Progenitor cell of endocrine pancreas (in vitro differentiated cells): ENCODE measurements around the gene STK39. TPM values are rescaled to one million over a fixed set of nuclear protein-coding genes. Genes with fewer than 3 reads are reported as not detected.

Source experiments
- DNase-seq: peaks from one replicate; pipeline ENCODE4 v3.0.0; 2021; ENCODE audit warnings: low spot score; ENCODE audit not compliant: unreplicated experiment
- H3K27ac Mint-ChIP-seq: 2 replicates; pipeline ENCODE4 v1.8.0; 2021; ENCODE audit warnings: mild to moderate bottlenecking, moderate library complexity, mixed read lengths
- H3K27me3 Mint-ChIP-seq: 2 replicates; pipeline ENCODE4 v1.8.0; 2021; ENCODE audit warnings: mixed read lengths
- H3K36me3 Mint-ChIP-seq: 2 replicates; pipeline ENCODE4 v1.8.0; 2022; ENCODE audit warnings: mixed read lengths; ENCODE audit not compliant: insufficient read depth
- H3K4me1 Mint-ChIP-seq: 2 replicates; pipeline ENCODE4 v1.8.0; 2021; ENCODE audit warnings: low read depth, mixed read lengths
- H3K4me3 Mint-ChIP-seq: 2 replicates; pipeline ENCODE4 v1.8.0; 2021; ENCODE audit warnings: low read depth, mild to moderate bottlenecking, moderate library complexity, mixed read lengths
- H3K9me3 Mint-ChIP-seq: 2 replicates; pipeline ENCODE4 v1.8.0; 2021; ENCODE audit warnings: low read depth, mixed read lengths
- total RNA-seq: library from RNA; stranded (reverse); gene quantifications from 2 replicates; pipeline ENCODE4 v1.2.1, GENCODE V29; 2021
- TF ChIP-seq, protein P1 (sequence below): fragments of 200-600 bp; sonication (generic); IDR thresholded peaks from one replicate; pipeline ENCODE4 v1.5.0; 2021; ENCODE audit warnings: antibody characterized with exemption, mild to moderate bottlenecking; ENCODE audit not compliant: unreplicated experiment

The STK39 gene
- total RNA-seq, 1 donor from 2014 or later: 22.9 TPM

- Mint-ChIP-seq H3K4me1 (peaks cover 21% of the 10 kb centered on the region), H3K36me3 (peaks cover under 1% of the 10 kb centered on the region), H3K27ac (no peak overlapping the region), H3K9me3 (no peaks in the 10 kb centered on the region), H3K4me3 (no peak overlapping the region), H3K27me3 (no peaks in the 10 kb centered on the region)
- no peak for DNase-seq
- TF ChIP-seq, protein P1, sequence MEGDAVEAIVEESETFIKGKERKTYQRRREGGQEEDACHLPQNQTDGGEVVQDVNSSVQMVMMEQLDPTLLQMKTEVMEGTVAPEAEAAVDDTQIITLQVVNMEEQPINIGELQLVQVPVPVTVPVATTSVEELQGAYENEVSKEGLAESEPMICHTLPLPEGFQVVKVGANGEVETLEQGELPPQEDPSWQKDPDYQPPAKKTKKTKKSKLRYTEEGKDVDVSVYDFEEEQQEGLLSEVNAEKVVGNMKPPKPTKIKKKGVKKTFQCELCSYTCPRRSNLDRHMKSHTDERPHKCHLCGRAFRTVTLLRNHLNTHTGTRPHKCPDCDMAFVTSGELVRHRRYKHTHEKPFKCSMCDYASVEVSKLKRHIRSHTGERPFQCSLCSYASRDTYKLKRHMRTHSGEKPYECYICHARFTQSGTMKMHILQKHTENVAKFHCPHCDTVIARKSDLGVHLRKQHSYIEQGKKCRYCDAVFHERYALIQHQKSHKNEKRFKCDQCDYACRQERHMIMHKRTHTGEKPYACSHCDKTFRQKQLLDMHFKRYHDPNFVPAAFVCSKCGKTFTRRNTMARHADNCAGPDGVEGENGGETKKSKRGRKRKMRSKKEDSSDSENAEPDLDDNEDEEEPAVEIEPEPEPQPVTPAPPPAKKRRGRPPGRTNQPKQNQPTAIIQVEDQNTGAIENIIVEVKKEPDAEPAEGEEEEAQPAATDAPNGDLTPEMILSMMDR: no peak
Observed at GRCh38 chr2:168243061-168243460, 4.3 kb downstream of the STK39 start.

GRCh38 chr2:168241746-168242145 lies 5.6 kb downstream of the STK39 start:
- TF ChIP-seq, protein P1: no peak
- no peaks in the 10 kb centered on the region for H3K9me3 Mint-ChIP-seq
- peaks cover 6% of the 10 kb centered on the region for H3K36me3 Mint-ChIP-seq
- H3K27ac Mint-ChIP-seq: no peak overlapping the region
- no peak for DNase-seq
- H3K27me3 Mint-ChIP-seq: no peaks in the 10 kb centered on the region
- H3K4me3 Mint-ChIP-seq: no peak overlapping the region
- H3K4me1 Mint-ChIP-seq: peaks cover 21% of the 10 kb centered on the region

DNA sequence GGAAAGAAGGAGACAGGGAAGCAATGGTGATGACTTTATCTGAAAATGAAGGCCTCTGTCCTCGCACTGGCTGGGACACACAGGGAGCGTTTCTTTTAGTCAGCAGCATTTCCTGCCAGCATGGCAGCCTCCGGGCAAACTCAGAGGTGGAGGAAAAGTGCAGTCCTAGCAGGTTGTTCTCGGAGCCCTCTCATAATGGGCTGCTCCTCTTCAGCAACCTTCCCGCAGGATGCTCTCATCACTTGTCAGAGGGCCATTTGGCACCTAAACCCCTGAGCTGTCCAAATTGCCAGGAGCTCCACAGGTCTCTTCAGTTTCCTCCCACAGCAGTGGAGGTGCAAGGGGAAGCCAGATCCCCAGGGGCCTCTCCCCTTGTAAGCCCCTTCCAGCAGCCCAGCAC lies 6.2 kb downstream of the STK39 start:
- Mint-ChIP-seq H3K27ac (no peak overlapping the region), H3K4me3 (no peak overlapping the region), H3K27me3 (no peaks in the 10 kb centered on the region), H3K4me1 (peaks cover 21% of the 10 kb centered on the region), H3K9me3 (no peaks in the 10 kb centered on the region), H3K36me3 (peaks cover 6% of the 10 kb centered on the region)
- TF ChIP-seq, protein P1: no peak
- no peak for DNase-seq

DNA sequence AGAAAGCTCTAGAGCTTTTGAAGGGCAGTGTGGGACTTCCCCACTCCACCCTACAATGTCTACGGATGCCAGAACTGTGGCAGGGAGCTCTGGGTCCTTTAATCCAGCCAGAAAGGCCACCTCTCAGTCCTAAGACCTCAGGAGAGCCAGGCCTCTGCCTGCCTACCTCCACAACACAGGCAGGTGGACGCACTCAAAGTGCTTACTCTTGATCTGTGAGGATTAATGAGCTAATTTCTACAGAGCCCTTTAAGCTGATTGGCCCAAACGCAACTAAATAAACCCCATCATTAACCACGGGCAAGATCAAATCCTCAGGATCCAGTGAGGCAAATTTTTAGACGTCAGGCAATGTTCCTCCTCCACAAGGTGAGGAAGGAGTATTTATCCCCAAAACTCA lies 8.1 kb downstream of the STK39 start:
- peaks cover 9% of the 10 kb centered on the region for H3K4me1 Mint-ChIP-seq
- H3K27me3 Mint-ChIP-seq: no peaks in the 10 kb centered on the region
- H3K9me3 Mint-ChIP-seq: no peaks in the 10 kb centered on the region
- H3K4me3 Mint-ChIP-seq: no peak overlapping the region
- peaks cover 6% of the 10 kb centered on the region for H3K36me3 Mint-ChIP-seq
- no peak overlapping the region for H3K27ac Mint-ChIP-seq
- no peak for DNase-seq
- TF ChIP-seq, protein P1: no peak

- TF ChIP-seq, protein P1: no peak
- Mint-ChIP-seq H3K36me3 (peaks cover 6% of the 10 kb centered on the region), H3K27ac (no peak overlapping the region), H3K9me3 (no peaks in the 10 kb centered on the region), H3K27me3 (no peaks in the 10 kb centered on the region), H3K4me3 (no peak overlapping the region), H3K4me1 (no peaks in the 10 kb centered on the region)
- DNase-seq: no peak
Observed at GRCh38 chr2:168237741-168238140, 9.7 kb downstream of the STK39 start.
